ENCODE measurements around the gene PEX11A. TPM values are rescaled to one million over a fixed set of nuclear protein-coding genes. Genes with fewer than 3 reads are reported as not detected.

Gene PEX11A
- total RNA-seq, 1 experiment from 2014 or later: 2.7 TPM

- TF ChIP-seq EZH2 (IDR thresholded peaks at IDR 0.05; ENCODE audit: borderline replicate concordance, low read depth, low read length, poor library complexity, severe bottlenecking) (no peak), CTCF (conservative IDR thresholded peaks at IDR 0.05; ENCODE audit: low read depth, low read length) (no peak)
- no peaks in the 10 kb centered on the region for H3K36me3 ChIP-seq (ENCODE audit: insufficient read depth, low read length, poor library complexity, severe bottlenecking)
- H3K9me3 ChIP-seq (ENCODE audit: low read depth, low read length, poor library complexity, severe bottlenecking): no peaks in the 10 kb centered on the region
- no TSS peak for BruUV-seq (replicated peaks)
- no peak for DNase-seq (ENCODE audit: low spot score)
- H3K4me1 ChIP-seq (ENCODE audit: insufficient read depth, low read length, poor library complexity, severe bottlenecking): no peaks in the 10 kb centered on the region
- H3K27me3 ChIP-seq (replicated peaks; ENCODE audit: insufficient read depth, low read depth, low read length, poor library complexity): no peaks in the 10 kb centered on the region
- no peak overlapping the region for H3K4me3 ChIP-seq (ENCODE audit: low read depth, low read length, poor library complexity, severe bottlenecking)
- intact Hi-C loops (cut with micrococcal nuclease; ENCODE audit: unreplicated experiment): no loop called here
- POLR2A ChIA-PET (ENCODE audit: low non-redundant PET): no interaction called here
- H3K27ac ChIP-seq (ENCODE audit: low read depth, low read length, poor library complexity, severe bottlenecking): no peak overlapping the region
- CTCF ChIA-PET: no interaction called here
These were observed 31.3 kb downstream of the PEX11A start for GRCh38 chr15:89659295-89659694.

GRCh38 chr15:89657686-89658200, 32.8 kb downstream of the PEX11A start:
- Histone ChIP-seq H3K27me3 (replicated peaks; ENCODE audit: insufficient read depth, low read depth, low read length, poor library complexity) (no peaks in the 10 kb centered on the region), H3K27ac (ENCODE audit: low read depth, low read length, poor library complexity, severe bottlenecking) (no peak overlapping the region), H3K9me3 (ENCODE audit: low read depth, low read length, poor library complexity, severe bottlenecking) (no peaks in the 10 kb centered on the region), H3K36me3 (ENCODE audit: insufficient read depth, low read length, poor library complexity, severe bottlenecking) (no peaks in the 10 kb centered on the region), H3K4me3 (ENCODE audit: low read depth, low read length, poor library complexity, severe bottlenecking) (no peak overlapping the region), H3K4me1 (ENCODE audit: insufficient read depth, low read length, poor library complexity, severe bottlenecking) (no peaks in the 10 kb centered on the region)
- POLR2A ChIA-PET (ENCODE audit: low non-redundant PET): interaction anchor here (0.6 kb wide), 1 partner anchor 211 kb away, joined by 6 read pairs; no protein-coding TSS in a partner anchor
- CTCF ChIA-PET: interaction anchor here (0.6 kb wide), 1 partner anchor 591 kb away, joined by 7 read pairs; no protein-coding TSS in a partner anchor
- no peak for DNase-seq (ENCODE audit: low spot score)
- no peak for TF ChIP-seq CTCF (conservative IDR thresholded peaks at IDR 0.05; ENCODE audit: low read depth, low read length)
- no peak for TF ChIP-seq EZH2 (IDR thresholded peaks at IDR 0.05; ENCODE audit: borderline replicate concordance, low read depth, low read length, poor library complexity, severe bottlenecking)
- intact Hi-C loops (cut with micrococcal nuclease; ENCODE audit: unreplicated experiment): no loop called here
- no TSS peak for BruUV-seq (replicated peaks)

- no peaks in the 10 kb centered on the region for H3K36me3 ChIP-seq (ENCODE audit: insufficient read depth, low read length, poor library complexity, severe bottlenecking)
- no peak for DNase-seq (ENCODE audit: low spot score)
- H3K27ac ChIP-seq (ENCODE audit: low read depth, low read length, poor library complexity, severe bottlenecking): no peak overlapping the region
- CTCF ChIA-PET: no interaction called here
- no peaks in the 10 kb centered on the region for H3K27me3 ChIP-seq (replicated peaks; ENCODE audit: insufficient read depth, low read depth, low read length, poor library complexity)
- H3K9me3 ChIP-seq (ENCODE audit: low read depth, low read length, poor library complexity, severe bottlenecking): no peaks in the 10 kb centered on the region
- no TSS peak for BruUV-seq (replicated peaks)
- no peak overlapping the region for H3K4me3 ChIP-seq (ENCODE audit: low read depth, low read length, poor library complexity, severe bottlenecking)
- POLR2A ChIA-PET (ENCODE audit: low non-redundant PET): interaction anchor here (0.6 kb wide), 1 partner anchor 81 kb away, joined by 3 read pairs; the partner anchor contains the start of gene TICRR
- TF ChIP-seq CTCF (conservative IDR thresholded peaks at IDR 0.05; ENCODE audit: low read depth, low read length) (no peak), EZH2 (IDR thresholded peaks at IDR 0.05; ENCODE audit: borderline replicate concordance, low read depth, low read length, poor library complexity, severe bottlenecking) (no peak)
- intact Hi-C loops (cut with micrococcal nuclease; ENCODE audit: unreplicated experiment): no loop called here
- H3K4me1 ChIP-seq (ENCODE audit: insufficient read depth, low read length, poor library complexity, severe bottlenecking): no peaks in the 10 kb centered on the region
These were observed 34.3 kb downstream of the PEX11A start for GRCh38 chr15:89656116-89656815.

Data from A673 (cell line).